Calu3 (cell line): ENCODE results near the gene RFNG. TPM values are rescaled to one million over a fixed set of nuclear protein-coding genes. Genes with fewer than 3 reads are reported as not detected.

ENCODE experiments used
- BruUV-seq: library from RNA; stranded (reverse); fragments of 400-500 nt; replicated peaks from 2 replicates; lab custom pipeline; 2021; lab: Mats Ljungman, UMichigan
- CTCF ChIA-PET: fragments of 300-600 bp; sonication (Branson Sonifier 250); formaldehyde crosslinking; loops from one replicate; lab custom pipeline; 2022; ENCODE audit warnings: antibody characterized with exemption; lab: Charles Lee
- DNase-seq: peaks from one replicate; pipeline ENCODE4 v3.0.0; 2022
- H3K27ac Mint-ChIP-seq: one replicate; pipeline ENCODE4 v1.8.0; 2022; ENCODE audit warnings: mixed read lengths; ENCODE audit not compliant: unreplicated experiment
- H3K27me3 Mint-ChIP-seq: one replicate; pipeline ENCODE4 v1.8.0; 2022; ENCODE audit warnings: mixed read lengths; ENCODE audit not compliant: unreplicated experiment
- H3K36me3 Mint-ChIP-seq: one replicate; pipeline ENCODE4 v1.8.0; 2022; ENCODE audit warnings: mild to moderate bottlenecking, moderate library complexity, mixed read lengths; ENCODE audit not compliant: insufficient read depth, unreplicated experiment
- H3K4me1 Mint-ChIP-seq: one replicate; pipeline ENCODE4 v1.8.0; 2022; ENCODE audit warnings: mild to moderate bottlenecking, low read depth, mixed read lengths; ENCODE audit not compliant: unreplicated experiment
- H3K4me3 Mint-ChIP-seq: one replicate; pipeline ENCODE4 v1.8.0; 2022; ENCODE audit warnings: mild to moderate bottlenecking, low read depth, moderate library complexity, mixed read lengths; ENCODE audit not compliant: unreplicated experiment
- H3K9me3 Mint-ChIP-seq: one replicate; pipeline ENCODE4 v1.8.0; 2022; ENCODE audit warnings: low read depth, mixed read lengths; ENCODE audit not compliant: unreplicated experiment
- CTCF ChIP-seq: fragments of 200-600 bp; IDR thresholded peaks from one replicate; pipeline ENCODE4 v1.8.0; 2022; ENCODE audit warnings: antibody characterized with exemption; ENCODE audit not compliant: unreplicated experiment
- intact Hi-C: fragments of 100-400 bp; cut with micrococcal nuclease; formaldehyde crosslinking; loops from one replicate; pipeline ENCODE4 v1.10.0; 2022; ENCODE audit not compliant: unreplicated experiment
- total RNA-seq: library from RNA; stranded (reverse); gene quantifications from 2 replicates; pipeline ENCODE4 v1.2.3, GENCODE V29; 2022

Gene RFNG
- total RNA-seq, 1 experiment from 2014 or later, result 33.5 TPM

DNA sequence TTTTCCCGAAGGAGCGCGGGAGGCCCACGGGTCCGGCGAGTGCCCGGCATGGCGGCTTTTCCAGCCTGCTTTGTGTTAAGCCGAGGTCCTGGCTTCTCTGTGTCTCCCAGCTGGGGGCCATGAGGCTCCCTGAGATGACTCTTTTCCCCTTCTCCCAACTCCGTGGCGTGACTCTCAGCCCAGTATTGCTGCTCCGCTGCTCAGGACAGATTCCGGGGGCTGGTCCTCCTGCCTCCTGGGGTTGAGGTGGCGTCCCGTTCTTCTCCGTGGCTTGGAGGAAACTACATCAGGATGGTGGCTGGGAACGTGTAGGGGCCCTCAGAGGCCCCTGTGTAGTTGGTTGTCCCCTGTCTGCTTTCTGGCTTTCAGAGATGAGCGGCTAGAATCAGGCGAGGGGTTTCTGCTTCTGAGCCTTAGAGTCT is 1.0 kb upstream of the RFNG start:
- Mint-ChIP-seq H3K4me3 (peak overlapping the region; percentile 80), H3K4me1 (no peaks in the 10 kb centered on the region), H3K9me3 (no peaks in the 10 kb centered on the region), H3K27me3 (no peaks in the 10 kb centered on the region), H3K36me3 (peaks cover 71% of the 10 kb centered on the region), H3K27ac (no peak overlapping the region)
- no TSS peak for BruUV-seq
- intact Hi-C loops, result no loop called here
- CTCF ChIA-PET, result interaction anchor here (0.7 to 1.1 kb wide), 2 partner anchors 15 to 33 kb away, joined by 3 to 4 read pairs; partner anchors contain the start of gene DCXR
- no peak for TF ChIP-seq CTCF
- DNase-seq, result no peak

DNA sequence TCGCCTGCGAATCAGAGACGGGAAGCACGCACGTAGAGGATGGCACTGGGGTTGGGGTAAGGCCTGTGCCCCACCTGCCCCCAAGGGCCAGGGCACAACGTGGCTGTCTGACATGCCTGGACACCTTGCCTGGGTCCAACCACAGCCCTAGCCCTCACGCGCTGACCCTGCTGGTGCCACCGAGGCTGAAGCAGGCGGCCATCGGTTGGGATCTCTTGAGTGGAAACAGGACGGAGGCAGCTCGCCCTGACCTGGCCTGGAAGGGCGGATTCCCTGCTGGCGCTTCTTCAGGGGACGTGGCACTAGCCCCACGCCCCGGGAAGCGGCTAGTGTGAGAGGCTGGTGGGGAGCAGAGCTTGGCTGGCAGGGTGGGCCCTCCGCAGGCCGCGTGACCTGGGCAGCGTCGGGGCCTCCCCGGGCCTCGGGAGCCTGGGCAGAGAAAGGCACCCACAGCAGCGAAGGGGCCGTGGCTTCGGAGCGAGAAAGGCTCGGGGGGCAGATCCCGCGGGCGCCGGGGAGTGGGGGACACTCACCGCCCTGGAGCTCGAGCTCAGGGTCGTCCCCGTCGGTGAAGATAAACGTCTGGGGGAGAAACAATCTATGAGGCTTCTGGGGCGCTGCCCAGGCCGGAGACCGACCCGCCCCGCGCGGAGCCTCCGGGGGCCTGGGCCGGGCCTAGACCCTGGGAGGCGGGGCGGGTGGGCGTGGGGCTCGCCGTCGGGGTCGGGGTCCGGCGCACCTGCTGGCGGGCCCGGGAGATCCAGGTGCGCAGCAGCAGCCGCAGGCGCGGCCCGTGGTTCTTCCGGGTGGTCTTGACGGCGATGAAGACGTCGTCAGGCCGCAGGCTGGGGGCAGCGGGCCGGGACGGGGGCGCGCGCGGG is 610 bp downstream of the RFNG start:
- no peak for DNase-seq
- Mint-ChIP-seq H3K27ac (peak overlapping the region; percentile 60), H3K27me3 (no peaks in the 10 kb centered on the region), H3K4me1 (no peaks in the 10 kb centered on the region), H3K4me3 (peak overlapping the region; percentile 80), H3K36me3 (peaks cover 67% of the 10 kb centered on the region), H3K9me3 (no peaks in the 10 kb centered on the region)
- intact Hi-C loops, result no loop called here
- CTCF ChIA-PET, result interaction anchor here (1.3 kb wide), 1 partner anchor 13 kb away, joined by 4 read pairs; the partner anchor contains the start of gene DCXR
- BruUV-seq, result no TSS peak
- no peak for TF ChIP-seq CTCF

- peak overlapping the region; percentile 60 for H3K27ac Mint-ChIP-seq
- H3K27me3 Mint-ChIP-seq, result no peaks in the 10 kb centered on the region
- H3K36me3 Mint-ChIP-seq, result peaks cover 60% of the 10 kb centered on the region
- CTCF ChIA-PET, result interaction anchor here (0.5 to 1.3 kb wide), 2 partner anchors 12 to 411 kb away, joined by 3 to 4 read pairs; partner anchors contain the start of gene DCXR
- no peaks in the 10 kb centered on the region for H3K9me3 Mint-ChIP-seq
- peak overlapping the region; percentile 80 for H3K4me3 Mint-ChIP-seq
- BruUV-seq, result no TSS peak
- intact Hi-C loops, result no loop called here
- TF ChIP-seq CTCF, result no peak
- DNase-seq, result no peak
- no peaks in the 10 kb centered on the region for H3K4me1 Mint-ChIP-seq
Observed at GRCh38 chr17:82050152-82050760, 1.4 kb downstream of the RFNG start.

DNA sequence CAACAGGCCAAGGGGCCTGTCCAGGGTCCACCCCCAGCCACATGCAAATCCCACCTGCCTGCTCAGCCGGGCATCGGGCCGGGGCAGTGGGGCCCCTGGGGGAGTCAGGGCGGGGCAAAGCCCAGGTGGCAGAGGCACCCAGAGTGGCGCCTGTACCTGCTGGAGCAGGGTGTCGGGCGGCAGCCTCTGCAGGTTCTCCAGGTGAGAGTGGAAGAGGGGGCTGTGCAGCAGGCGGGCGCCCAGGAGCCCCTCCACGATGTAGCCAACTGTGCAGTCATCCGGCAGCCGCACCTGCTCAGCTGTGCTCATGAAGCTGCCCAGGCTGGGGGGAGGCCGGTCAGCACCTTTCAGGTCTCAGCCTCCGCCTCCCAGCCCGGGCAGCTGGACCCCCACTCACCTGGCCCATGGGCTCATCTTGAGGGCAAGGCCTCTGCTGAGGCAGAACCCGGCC is 2.1 kb downstream of the RFNG start:
- no peaks in the 10 kb centered on the region for H3K27me3 Mint-ChIP-seq
- H3K4me1 Mint-ChIP-seq, result no peaks in the 10 kb centered on the region
- intact Hi-C loops, result no loop called here
- H3K27ac Mint-ChIP-seq, result no peak overlapping the region
- no TSS peak for BruUV-seq
- peaks cover 53% of the 10 kb centered on the region for H3K36me3 Mint-ChIP-seq
- CTCF ChIA-PET, result no interaction called here
- no peak overlapping the region for H3K4me3 Mint-ChIP-seq
- TF ChIP-seq CTCF, result no peak
- no peak for DNase-seq
- H3K9me3 Mint-ChIP-seq, result no peaks in the 10 kb centered on the region
